ENCODE measurements around the gene UCK2. TPM values are rescaled to one million over a fixed set of nuclear protein-coding genes. Genes with fewer than 3 reads are reported as not detected.

The UCK2 gene
- total RNA-seq, 1 donor from 2014 or later, result 66.7 TPM

GRCh38 chr1:165933446-165934170 is 106.2 kb downstream of the UCK2 start:
- H3K36me3 Mint-ChIP-seq (ENCODE audit: low read depth), result no peaks in the 10 kb centered on the region
- no peaks in the 10 kb centered on the region for H3K9me3 Mint-ChIP-seq
- no peaks in the 10 kb centered on the region for H3K4me1 Mint-ChIP-seq
- DNase-seq (ENCODE audit: low read depth, low spot score), result no peak
- H3K27ac Mint-ChIP-seq (ENCODE audit: unreplicated experiment), result no peak overlapping the region
- no peaks in the 10 kb centered on the region for H3K27me3 Mint-ChIP-seq (ENCODE audit: low read depth)
- H3K4me3 Mint-ChIP-seq, result no peak overlapping the region
- no peak for TF ChIP-seq CTCF (conservative IDR thresholded peaks at IDR 0.05)

DNA sequence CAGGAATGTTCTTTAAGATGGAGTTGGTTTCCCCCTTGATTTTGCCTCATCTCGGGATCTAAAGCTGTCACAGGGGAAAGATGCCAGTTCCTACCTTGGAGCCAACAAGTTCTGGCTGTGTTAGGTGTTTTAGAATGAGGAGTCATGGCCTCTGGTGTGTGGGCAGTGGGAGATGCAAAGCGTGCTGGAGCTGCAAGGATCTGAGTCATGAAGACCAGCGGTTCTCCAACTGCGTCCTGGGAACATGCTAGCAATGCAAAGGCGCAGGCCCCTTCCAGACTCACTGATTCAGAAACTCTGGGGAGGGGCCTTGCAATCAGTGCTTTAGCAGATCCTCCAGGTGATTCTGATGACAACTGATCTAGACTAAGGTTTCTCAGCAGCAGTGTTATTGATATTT is 109.1 kb downstream of the UCK2 start:
- H3K4me1 Mint-ChIP-seq, result no peaks in the 10 kb centered on the region
- no peak for TF ChIP-seq CTCF (conservative IDR thresholded peaks at IDR 0.05)
- H3K9me3 Mint-ChIP-seq, result no peaks in the 10 kb centered on the region
- H3K27ac Mint-ChIP-seq (ENCODE audit: unreplicated experiment), result no peak overlapping the region
- H3K36me3 Mint-ChIP-seq (ENCODE audit: low read depth), result no peaks in the 10 kb centered on the region
- H3K27me3 Mint-ChIP-seq (ENCODE audit: low read depth), result no peaks in the 10 kb centered on the region
- no peak overlapping the region for H3K4me3 Mint-ChIP-seq
- no peak for DNase-seq (ENCODE audit: low read depth, low spot score)

- Mint-ChIP-seq H3K27me3 (ENCODE audit: low read depth) (peaks cover 9% of the 10 kb centered on the region), H3K27ac (ENCODE audit: unreplicated experiment) (no peak overlapping the region), H3K9me3 (no peaks in the 10 kb centered on the region), H3K4me3 (no peak overlapping the region), H3K36me3 (ENCODE audit: low read depth) (no peaks in the 10 kb centered on the region), H3K4me1 (no peaks in the 10 kb centered on the region)
- no peak for TF ChIP-seq CTCF (conservative IDR thresholded peaks at IDR 0.05)
- DNase-seq (ENCODE audit: low read depth, low spot score), result no peak
Observed at GRCh38 chr1:165937829-165938228, 110.4 kb downstream of the UCK2 start.

DNA sequence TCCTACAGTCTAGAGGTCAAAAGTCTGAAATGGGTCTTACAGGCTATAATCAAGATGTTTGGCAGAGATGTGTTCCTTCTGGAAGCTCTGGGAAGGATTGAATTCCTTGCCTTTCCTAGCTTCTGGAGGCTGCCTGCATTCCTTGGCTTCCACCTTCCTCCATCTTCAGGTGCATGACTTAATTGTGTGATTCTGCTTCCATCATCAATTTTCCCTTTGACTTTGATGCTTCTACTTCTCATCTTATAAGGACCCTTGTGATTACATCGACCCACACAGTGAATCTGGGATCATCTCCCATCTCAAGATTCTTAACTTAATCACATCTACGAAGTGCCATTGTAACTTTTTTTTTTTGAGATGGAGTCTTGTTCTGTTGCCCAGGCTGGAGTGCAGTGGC is 111.4 kb downstream of the UCK2 start:
- Mint-ChIP-seq H3K27me3 (ENCODE audit: low read depth) (peaks cover 16% of the 10 kb centered on the region), H3K27ac (ENCODE audit: unreplicated experiment) (no peak overlapping the region), H3K36me3 (ENCODE audit: low read depth) (no peaks in the 10 kb centered on the region), H3K4me1 (no peaks in the 10 kb centered on the region), H3K9me3 (no peaks in the 10 kb centered on the region), H3K4me3 (no peak overlapping the region)
- DNase-seq (ENCODE audit: low read depth, low spot score), result no peak
- no peak for TF ChIP-seq CTCF (conservative IDR thresholded peaks at IDR 0.05)

GRCh38 chr1:165941531-165941930 is 114.1 kb downstream of the UCK2 start:
- Mint-ChIP-seq H3K27me3 (ENCODE audit: low read depth) (peaks cover 24% of the 10 kb centered on the region), H3K36me3 (ENCODE audit: low read depth) (no peaks in the 10 kb centered on the region), H3K9me3 (no peaks in the 10 kb centered on the region)

More at GRCh38 chr1:165941531-165941930, 114.1 kb downstream of the UCK2 start:
- no peaks in the 10 kb centered on the region for H3K4me1 Mint-ChIP-seq
- DNase-seq (ENCODE audit: low read depth, low spot score), result no peak
- no peak overlapping the region for H3K27ac Mint-ChIP-seq (ENCODE audit: unreplicated experiment)
- no peak for TF ChIP-seq CTCF (conservative IDR thresholded peaks at IDR 0.05)
- H3K4me3 Mint-ChIP-seq, result no peak overlapping the region
